GM12878 (cell line): ENCODE results near the gene SH3BP1. TPM values are rescaled to one million over a fixed set of nuclear protein-coding genes. Genes with fewer than 3 reads are reported as not detected.

Experiments
- ATAC-seq: fragments of 200-7000 bp; cut with Tn5 transposase; 3 replicates; pipeline ENCODE4 v1.9.1; 2020; ENCODE audit warnings: mild to moderate bottlenecking, moderate library complexity
- BruUV-seq: library from RNA; stranded (reverse); fragments of 400-500 nt; replicated peaks from 2 replicates; lab custom pipeline; 2021; lab: Mats Ljungman, UMichigan
- CTCF ChIA-PET: fragments of 300-600 bp; sonication (Branson Sonifier 250); formaldehyde crosslinking; extraction: SDS; loops from one replicate; lab custom pipeline; 2021; ENCODE audit warnings: inconsistent platforms; lab: Yijun Ruan, JAX
- POLR2A ChIA-PET: fragments of 350-600 bp; formaldehyde crosslinking; extraction: SDS; loops from one replicate; lab custom pipeline; 2021; ENCODE audit warnings: inconsistent platforms; lab: Charles Lee
- RAD21 ChIA-PET: fragments of 300-600 bp; sonication (Branson Sonifier 250); formaldehyde crosslinking; loops from one replicate; lab custom pipeline; 2023; ENCODE audit warnings: antibody characterized with exemption; ENCODE audit not compliant: unreplicated experiment; lab: Charles Lee
- SMC1A ChIA-PET: fragments of 300-600 bp; sonication (Branson Sonifier 250); formaldehyde crosslinking; loops from one replicate; lab custom pipeline; 2023; ENCODE audit not compliant: unreplicated experiment, uncharacterized antibody; lab: Charles Lee
- DNase-seq: peaks from one replicate; pipeline ENCODE4 v3.0.0-alpha.2; 2011; ENCODE audit warnings: low read depth, low spot score
- FAIRE-seq: peaks from 3 replicates; lab custom pipeline; 2011; peaks lifted over from hg19 to GRCh38; lab: Jason Lieb, UNC
- H2AFZ ChIP-seq: 2 replicates; pipeline ENCODE4 v1.6.0; 2011; ENCODE audit warnings: low read depth, low read length, control low read depth; ENCODE audit not compliant: control insufficient read depth
- H3K27ac ChIP-seq: 2 replicates; pipeline ENCODE4 v1.5.1; 2011; ENCODE audit warnings: control low read depth; ENCODE audit not compliant: control insufficient read depth, insufficient read depth
- H3K27me3 ChIP-seq, 2 experiments: replicated peaks in 1 of 2; 2 replicates each; pipeline versions ENCODE4 v1.6.0 to v1.6.1; 2011; ENCODE audit warnings: low read length in 1 of 2; ENCODE audit not compliant: control insufficient read depth in 2 of 2, insufficient read depth in 2 of 2
- H3K36me3 ChIP-seq, 2 experiments: 2 replicates each; pipeline ENCODE4 v1.5.1; 2011; ENCODE audit warnings: low read length in 1 of 2; ENCODE audit not compliant: control insufficient read depth in 2 of 2, insufficient read depth in 2 of 2
- H3K4me1 ChIP-seq: 2 replicates; pipeline ENCODE4 v1.6.1; 2011; ENCODE audit warnings: mild to moderate bottlenecking, low read length, moderate library complexity, mixed read lengths; ENCODE audit not compliant: control insufficient read depth, insufficient read depth
- H3K4me2 ChIP-seq: 2 replicates; pipeline ENCODE4 v1.6.0; 2011; ENCODE audit warnings: control low read depth; ENCODE audit not compliant: control insufficient read depth, insufficient read depth
- H3K4me3 ChIP-seq: fragments of 200-600 bp; sonication (generic); 2 replicates; pipeline ENCODE4 v1.5.1; 2016
- H3K79me2 ChIP-seq: 2 replicates; pipeline ENCODE4 v1.6.0; 2011; ENCODE audit warnings: low read length; ENCODE audit not compliant: control insufficient read depth, insufficient read depth
- H3K9ac ChIP-seq: 2 replicates; pipeline ENCODE4 v1.8.0; 2011; ENCODE audit warnings: low read length, control low read depth, mixed read lengths; ENCODE audit not compliant: control insufficient read depth, insufficient read depth
- H3K9me3 ChIP-seq: replicated peaks from 3 replicates; pipeline ENCODE4 v1.5.1; 2011; ENCODE audit warnings: mild to moderate bottlenecking, low read length; ENCODE audit not compliant: control insufficient read depth, insufficient read depth
- H4K20me1 ChIP-seq: 2 replicates; pipeline ENCODE4 v1.6.0; 2011; ENCODE audit not compliant: control insufficient read depth, insufficient read depth
- MYC ChIP-seq: IDR thresholded peaks from 2 replicates; pipeline ENCODE4 v1.6.1; 2011; ENCODE audit warnings: mild to moderate bottlenecking, low read length, moderate library complexity, inconsistent platforms; ENCODE audit not compliant: insufficient read depth, insufficient replicate concordance, insufficient read length, severe bottlenecking
- SMAD1 ChIP-seq: fragments of 450-650 bp; IDR thresholded peaks from 2 replicates; pipeline ENCODE4 v1.6.1; 2018; ENCODE audit warnings: mild to moderate bottlenecking, low read depth; ENCODE audit not compliant: partially characterized antibody
- WGBS: methylation state at CpG from one replicate; pipeline ENCODE4 v1.1.6; 2016; ENCODE audit warnings: low lambda C conversion rate; ENCODE audit not compliant: insufficient replicate concordance, insufficient coverage; ENCODE audit errors: missing lambda C conversion rate; 5-methylcytosine and 5-hydroxymethylcytosine counted together
- in situ Hi-C: fragments of 300-500 bp; cut with MboI; formaldehyde crosslinking; loops from 9 replicates; pipeline ENCODE4 v1.14.3; 2018; ENCODE audit warnings: mixed read lengths
- intact Hi-C: fragments of 100-400 bp; cut with micrococcal nuclease; formaldehyde crosslinking; loops from one replicate; pipeline ENCODE4 v1.14.2; 2022; ENCODE audit not compliant: unreplicated experiment
- polyA plus RNA-seq, 11 experiments: library from polyadenylated mRNA; depleted of rRNA in 4 of 11; unstranded in 6 of 11; stranded (reverse) in 5 of 11; fragments of >200 nt; fragmentation: Nextera tagmentation in 4 of 11; fragmentation: Illumina TruSeq in 1 of 11; extraction: Ambion mirVana in 4 of 11; extraction: Trizol in 1 of 11; gene quantifications; 1 replicate in 1 of 11; 2 replicates in 10 of 11; pipeline versions ENCODE4 v1.2.1 to v1.2.3, GENCODE V29; 2011 to 2016; ENCODE audit warnings: inconsistent platforms in 2 of 11, missing spikeins in 2 of 11, low read depth in 1 of 11
- total RNA-seq, 4 experiments: library from RNA; depleted of rRNA in 3 of 4; stranded (reverse); fragments of >200 nt in 3 of 4; fragmentation: Illumina TruSeq in 1 of 4; extraction: Trizol in 1 of 4; gene quantifications; 2 replicates each; pipeline versions ENCODE4 v1.2.1 to v1.2.3, GENCODE V29; 2013 to 2021
- TF ChIP-seq, protein P1 (sequence below): IDR thresholded peaks from 2 replicates; pipeline ENCODE4 v1.6.1; 2011; ENCODE audit warnings: low read depth, mild to moderate bottlenecking, low read length, moderate library complexity, borderline replicate concordance; ENCODE audit errors: extremely low read depth

The SH3BP1 gene
- total and polyA plus RNA-seq, 10 of the 15 experiments (the other 5 are each of a cell fraction or from before 2014, with no cell fraction given) = 0.29 to 70.5 (median 22.5) TPM

DNA sequence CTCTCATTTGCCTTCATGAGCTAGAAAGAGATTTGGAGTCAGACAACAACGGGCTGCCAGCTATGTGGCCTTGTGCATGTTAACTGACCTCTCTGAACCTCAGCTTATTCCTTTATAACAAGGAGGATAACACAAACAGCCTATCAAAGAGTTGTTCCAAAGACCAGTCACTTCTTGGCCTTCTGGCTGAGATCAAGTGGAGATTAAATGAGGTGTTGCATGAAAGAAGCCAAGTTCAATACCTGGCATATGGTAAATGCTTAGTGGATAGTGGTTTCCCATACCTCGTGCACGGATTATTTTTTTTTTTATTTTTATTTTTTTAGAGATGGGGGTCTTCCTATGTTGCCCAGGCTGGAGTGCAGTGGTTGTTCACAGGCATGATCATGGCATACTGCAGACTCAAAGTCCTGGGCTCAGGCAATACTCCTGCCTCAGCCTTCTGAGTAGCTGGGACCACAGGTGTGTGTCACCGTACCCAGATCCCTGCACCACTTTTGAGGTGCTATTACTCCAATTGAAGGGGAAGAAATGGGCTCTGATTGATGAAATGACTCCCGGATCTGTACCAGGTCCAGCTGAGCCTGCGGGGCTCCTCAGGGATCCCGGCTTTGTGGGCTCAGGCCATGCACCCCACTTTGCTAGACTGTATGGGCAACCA lies 40.9 kb downstream of the SH3BP1 start:
- CTCF ChIA-PET = interaction anchor here (0.5 to 19.9 kb wide), 10 partner anchors 9 to 128 kb away, joined by 3 to 414 read pairs (median 9); partner anchors contain the start of genes GCAT, GGA1, PDXP and SH3BP1
- intact Hi-C loops = loop anchor here (5.0 kb wide), 1 partner anchor 143 kb away; no protein-coding TSS in a partner anchor
- FAIRE-seq = no peak

More for the DNA sequence above, 40.9 kb downstream of the SH3BP1 start:
- H3K79me2 ChIP-seq = peaks cover 23% of the 10 kb centered on the region
- H3K4me3 ChIP-seq = no peak overlapping the region
- ATAC-seq (no peak), DNase-seq (no peak)
- H3K4me1 ChIP-seq = peaks cover 18% of the 10 kb centered on the region
- POLR2A ChIA-PET = interaction anchor here (0.8 to 14.0 kb wide), 8 partner anchors 20 to 90 kb away, joined by 4 to 209 read pairs (median 8); partner anchors contain the start of gene PDXP
- TF ChIP-seq SMAD1 = no peak
- no peak for TF ChIP-seq MYC
- TF ChIP-seq, protein P1, sequence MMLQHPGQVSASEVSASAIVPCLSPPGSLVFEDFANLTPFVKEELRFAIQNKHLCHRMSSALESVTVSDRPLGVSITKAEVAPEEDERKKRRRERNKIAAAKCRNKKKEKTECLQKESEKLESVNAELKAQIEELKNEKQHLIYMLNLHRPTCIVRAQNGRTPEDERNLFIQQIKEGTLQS = no peak
- H3K36me3 ChIP-seq = peaks cover 2% of the 10 kb centered on the region in 2 experiments; a peak in 1 of 4 replicates
- H4K20me1 ChIP-seq = no peaks in the 10 kb centered on the region
- WGBS = 71% methylated on average over 7 of the region's 7 CpGs
- in situ Hi-C loops = loop anchor here (5.0 kb wide), 1 partner anchor 53 kb away; no protein-coding TSS in a partner anchor
- no peak overlapping the region for H3K9ac ChIP-seq
- SMC1A ChIA-PET = interaction anchor here (0.7 to 10.9 kb wide), 8 partner anchors 19 to 73 kb away, joined by 3 to 157 read pairs (median 10); partner anchors contain the start of gene PDXP
- H3K4me2 ChIP-seq = no peak overlapping the region
- BruUV-seq = no TSS peak
- H3K27ac ChIP-seq = no peak overlapping the region
- RAD21 ChIA-PET = interaction anchor here (0.9 to 7.6 kb wide), 8 partner anchors 11 to 73 kb away, joined by 3 to 164 read pairs (median 10); partner anchors contain the start of genes GGA1, PDXP and SH3BP1
- H3K27me3 ChIP-seq = no peaks in the 10 kb centered on the region
- no peaks in the 10 kb centered on the region for H3K9me3 ChIP-seq
- no peak overlapping the region for H2AFZ ChIP-seq
